ENCODE measurements around the gene PITX2. TPM values are rescaled to one million over a fixed set of nuclear protein-coding genes. Genes with fewer than 3 reads are reported as not detected.

The PITX2 gene
- total RNA-seq, 1 donor from 2014 or later = not detected

DNA sequence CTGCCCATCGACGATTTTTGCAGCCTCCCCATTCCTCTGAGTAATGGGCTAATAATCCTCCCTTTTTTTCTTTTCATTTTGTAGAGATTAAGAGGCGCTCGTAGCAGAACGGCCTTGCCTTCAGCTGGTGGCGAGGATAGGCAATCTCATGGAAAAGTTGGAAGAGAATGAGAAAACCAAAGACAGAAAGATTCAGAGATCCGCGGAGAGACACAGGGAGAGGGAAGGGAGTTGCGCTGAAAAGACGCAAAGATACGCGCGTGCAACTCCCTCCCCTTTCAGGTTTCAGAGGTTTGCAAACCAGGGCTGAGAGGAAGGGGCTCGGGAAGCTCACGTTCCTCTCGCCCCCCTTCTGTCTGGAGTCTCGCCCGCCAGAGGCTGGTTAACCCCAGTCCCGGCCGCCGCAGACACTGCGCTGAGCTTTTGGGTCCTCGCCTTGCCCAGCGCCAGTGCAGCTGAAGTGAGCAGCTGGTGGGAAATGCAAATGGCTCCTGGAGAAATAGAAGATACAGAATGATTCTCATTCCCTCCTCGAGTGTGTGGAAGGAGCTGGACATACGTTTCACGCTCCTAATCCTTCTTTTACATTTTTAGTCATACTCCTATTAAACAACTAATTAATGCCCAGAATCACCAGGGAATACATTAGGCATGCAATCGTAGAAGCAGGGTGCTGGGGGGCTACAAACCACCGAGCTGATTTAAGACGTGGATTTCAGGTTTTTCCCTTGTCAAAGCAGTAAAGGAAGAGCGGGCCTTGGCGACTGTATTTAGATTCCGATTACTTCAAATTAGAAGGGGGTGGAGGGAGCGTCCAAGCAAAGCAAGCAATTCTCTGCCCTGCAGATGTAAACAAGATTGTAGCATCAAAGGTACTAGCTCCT, 16.6 kb upstream of the PITX2 start:
- Histone ChIP-seq H3K4me1 (peaks cover 6% of the 10 kb centered on the region), H3K4me3 (no peak overlapping the region), H3K9me3 (no peaks in the 10 kb centered on the region), H3K27ac (no peak overlapping the region), H3K36me3 (no peaks in the 10 kb centered on the region), H3K27me3 (peaks cover 96% of the 10 kb centered on the region)
- TF ChIP-seq, protein P1, sequence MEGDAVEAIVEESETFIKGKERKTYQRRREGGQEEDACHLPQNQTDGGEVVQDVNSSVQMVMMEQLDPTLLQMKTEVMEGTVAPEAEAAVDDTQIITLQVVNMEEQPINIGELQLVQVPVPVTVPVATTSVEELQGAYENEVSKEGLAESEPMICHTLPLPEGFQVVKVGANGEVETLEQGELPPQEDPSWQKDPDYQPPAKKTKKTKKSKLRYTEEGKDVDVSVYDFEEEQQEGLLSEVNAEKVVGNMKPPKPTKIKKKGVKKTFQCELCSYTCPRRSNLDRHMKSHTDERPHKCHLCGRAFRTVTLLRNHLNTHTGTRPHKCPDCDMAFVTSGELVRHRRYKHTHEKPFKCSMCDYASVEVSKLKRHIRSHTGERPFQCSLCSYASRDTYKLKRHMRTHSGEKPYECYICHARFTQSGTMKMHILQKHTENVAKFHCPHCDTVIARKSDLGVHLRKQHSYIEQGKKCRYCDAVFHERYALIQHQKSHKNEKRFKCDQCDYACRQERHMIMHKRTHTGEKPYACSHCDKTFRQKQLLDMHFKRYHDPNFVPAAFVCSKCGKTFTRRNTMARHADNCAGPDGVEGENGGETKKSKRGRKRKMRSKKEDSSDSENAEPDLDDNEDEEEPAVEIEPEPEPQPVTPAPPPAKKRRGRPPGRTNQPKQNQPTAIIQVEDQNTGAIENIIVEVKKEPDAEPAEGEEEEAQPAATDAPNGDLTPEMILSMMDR (IDR thresholded peaks at IDR 0.05) = no peak
- ATAC-seq (no peak), DNase-seq (no peak)
- intact Hi-C loops (cut with DNase I) = no loop called here

DNA sequence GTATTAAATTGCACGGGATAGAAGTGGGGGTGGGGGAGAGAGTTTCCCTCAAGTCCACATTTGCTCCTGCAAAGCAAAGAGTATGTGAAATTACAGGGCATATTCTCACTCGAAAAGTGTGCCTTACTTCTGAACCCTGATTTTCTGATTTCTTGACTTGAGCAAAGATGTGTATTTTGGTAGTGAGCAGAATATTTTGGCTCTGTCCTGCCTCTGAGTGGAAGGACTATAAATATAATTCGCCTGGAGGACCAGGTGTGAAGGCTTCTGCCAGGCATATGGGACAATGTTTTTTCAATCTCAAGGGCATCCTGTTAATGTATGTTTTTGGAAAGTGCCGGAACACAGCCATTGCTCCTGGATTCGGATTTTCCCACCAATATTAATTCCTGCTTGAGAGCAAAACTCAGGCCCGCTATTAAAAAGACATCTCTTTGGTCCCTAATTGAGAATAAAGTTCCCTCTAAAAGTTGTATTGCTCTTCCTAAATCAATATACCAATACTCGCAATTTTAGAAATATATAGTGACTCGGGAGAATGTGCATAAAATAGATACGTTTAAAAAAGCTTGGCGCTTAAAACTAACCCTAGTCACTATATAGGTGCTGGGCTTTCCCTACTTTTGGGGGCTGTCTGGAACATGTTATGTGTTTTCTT, 15.3 kb upstream of the PITX2 start:
- H3K4me3 ChIP-seq = no peak overlapping the region
- H3K27me3 ChIP-seq = peaks cover 100% of the 10 kb centered on the region
- no peaks in the 10 kb centered on the region for H3K36me3 ChIP-seq
- no peak for ATAC-seq
- intact Hi-C loops (cut with DNase I) = no loop called here
- no peaks in the 10 kb centered on the region for H3K9me3 ChIP-seq
- TF ChIP-seq, protein P1 (IDR thresholded peaks at IDR 0.05) = no peak
- no peak for DNase-seq
- no peak overlapping the region for H3K27ac ChIP-seq
- peaks cover 6% of the 10 kb centered on the region for H3K4me1 ChIP-seq

DNA sequence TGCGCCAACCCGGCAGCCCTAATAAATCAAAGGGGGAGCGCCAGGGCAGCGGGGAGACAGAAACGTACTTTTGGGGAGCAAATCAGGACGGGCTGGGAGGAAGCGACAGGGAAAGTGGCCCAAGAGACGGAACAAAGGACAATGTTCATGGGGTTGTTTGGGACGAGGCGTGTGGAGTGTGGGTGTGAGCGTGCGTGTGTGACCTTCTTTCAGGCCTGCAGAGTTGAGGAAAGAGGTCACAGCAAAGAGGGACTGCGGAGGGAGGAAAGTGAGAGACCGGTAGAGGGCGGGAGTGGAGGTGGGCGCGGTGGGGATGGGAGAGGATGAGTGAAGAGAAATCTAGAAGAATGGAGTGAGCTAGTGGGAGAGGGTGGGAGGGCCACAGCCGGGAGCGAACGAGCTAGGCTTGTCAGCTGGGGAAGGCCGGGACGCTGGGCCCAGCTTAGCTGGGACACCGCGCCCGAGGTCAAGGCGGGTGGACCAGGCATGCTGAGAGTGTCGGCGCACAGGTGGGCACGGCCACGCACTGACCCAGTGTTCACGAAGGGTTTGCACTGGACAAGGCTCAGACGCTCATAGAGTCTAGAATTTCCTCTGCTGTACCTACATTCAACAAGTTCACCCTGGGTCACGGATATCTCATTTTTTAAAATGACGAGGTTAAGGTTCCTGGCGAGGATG, 14.7 kb upstream of the PITX2 start:
- intact Hi-C loops (cut with DNase I) = no loop called here
- peaks cover 8% of the 10 kb centered on the region for H3K4me1 ChIP-seq
- TF ChIP-seq, protein P1 (IDR thresholded peaks at IDR 0.05) = no peak
- no peaks in the 10 kb centered on the region for H3K9me3 ChIP-seq
- H3K4me3 ChIP-seq = no peak overlapping the region
- no peak overlapping the region for H3K27ac ChIP-seq
- no peaks in the 10 kb centered on the region for H3K36me3 ChIP-seq
- DNase-seq (no peak), ATAC-seq (no peak)
- peaks cover 100% of the 10 kb centered on the region for H3K27me3 ChIP-seq

DNA sequence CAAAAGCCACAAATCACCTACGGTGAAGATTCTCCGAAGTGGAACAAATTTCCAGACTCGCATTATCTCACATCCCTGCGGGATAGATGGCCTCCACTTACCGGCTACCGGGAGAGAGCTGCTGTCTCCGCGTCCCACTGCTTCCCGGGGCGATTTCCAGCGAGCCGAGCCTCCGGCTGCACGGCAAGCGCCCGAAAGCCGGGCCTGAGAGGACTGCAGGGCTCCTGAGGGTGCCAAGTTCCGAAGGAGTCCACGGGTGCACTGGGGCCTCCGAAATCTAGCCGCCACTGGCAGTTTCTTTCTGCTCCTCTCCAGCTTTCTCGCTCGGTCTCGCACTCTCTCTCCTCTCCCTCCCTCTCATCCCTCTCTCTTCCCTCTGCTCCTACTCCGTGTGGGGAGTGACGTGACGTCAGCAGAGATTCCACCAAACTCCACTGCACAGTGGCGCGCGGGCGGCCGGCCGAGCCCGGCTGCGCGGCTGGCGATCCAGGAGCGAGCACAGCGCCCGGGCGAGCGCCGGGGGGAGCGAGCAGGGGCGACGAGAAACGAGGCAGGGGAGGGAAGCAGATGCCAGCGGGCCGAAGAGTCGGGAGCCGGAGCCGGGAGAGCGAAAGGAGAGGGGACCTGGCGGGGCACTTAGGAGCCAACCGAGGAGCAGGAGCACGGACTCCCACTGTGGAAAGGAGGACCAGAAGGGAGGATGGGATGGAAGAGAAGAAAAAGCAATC, 14.0 kb upstream of the PITX2 start:
- H3K9me3 ChIP-seq = no peaks in the 10 kb centered on the region
- H3K27me3 ChIP-seq = peaks cover 100% of the 10 kb centered on the region
- no peak overlapping the region for H3K4me3 ChIP-seq
- no peak for DNase-seq
- ATAC-seq = peak; percentile 46
- no peak overlapping the region for H3K27ac ChIP-seq
- intact Hi-C loops (cut with DNase I) = no loop called here
- peaks cover 14% of the 10 kb centered on the region for H3K4me1 ChIP-seq
- no peaks in the 10 kb centered on the region for H3K36me3 ChIP-seq
- TF ChIP-seq, protein P1 (IDR thresholded peaks at IDR 0.05) = no peak

DNA sequence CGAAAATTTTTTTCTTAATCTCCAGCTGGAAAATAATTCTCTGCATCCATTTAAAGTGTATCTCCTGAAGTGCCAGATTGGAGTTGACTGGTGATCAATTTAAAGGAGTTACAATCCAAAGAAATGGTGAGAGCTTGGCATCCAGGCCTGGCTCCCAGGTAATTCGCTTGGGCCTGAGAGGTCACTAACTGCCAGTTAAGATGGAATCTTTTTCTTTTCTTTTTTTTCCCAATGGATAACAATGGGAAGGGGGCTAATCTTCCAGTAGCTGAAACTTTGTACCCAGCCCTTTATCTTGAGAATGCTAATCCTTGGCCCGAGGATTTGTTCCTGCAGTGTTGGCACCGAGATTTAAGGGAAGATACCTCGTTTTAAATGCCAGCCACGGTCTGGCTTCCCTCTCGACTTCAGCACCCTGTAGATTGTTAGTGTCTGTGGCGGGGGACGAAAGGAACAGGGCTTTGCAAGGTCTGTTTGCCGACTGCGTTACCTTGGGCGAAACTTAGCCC, 13.3 kb upstream of the PITX2 start:
- Histone ChIP-seq H3K4me3 (no peak overlapping the region), H3K4me1 (peaks cover 14% of the 10 kb centered on the region), H3K9me3 (no peaks in the 10 kb centered on the region), H3K36me3 (no peaks in the 10 kb centered on the region), H3K27ac (no peak overlapping the region), H3K27me3 (peaks cover 100% of the 10 kb centered on the region)
- ATAC-seq (no peak), DNase-seq (no peak)
- TF ChIP-seq, protein P1 (IDR thresholded peaks at IDR 0.05) = no peak
- intact Hi-C loops (cut with DNase I) = no loop called here
